ENCODE measurements around the gene INSL6. TPM values are rescaled to one million over a fixed set of nuclear protein-coding genes. Genes with fewer than 3 reads are reported as not detected.

INSL6 gene
- polyA plus RNA-seq, 4 donors: 0.19 to 1.3 (median 0.41) TPM

Other genes with a start within 250 kb of the INSL6 start
- 10 to 100 TPM; 11.8 to 17.2 (median 14.7) TPM for gene JAK2, start 200.4 kb downstream of the INSL6 start, polyA plus RNA-seq (ENCODE audit: insufficient read length in 4 of 4)
- gene INSL4, start 45.8 kb upstream of the INSL6 start, polyA plus RNA-seq (ENCODE audit: insufficient read length in 4 of 4): not detected
- 1 to 10 TPM; 3.0 to 4.3 (median 3.6) TPM for gene RLN2, start 119.1 kb upstream of the INSL6 start, polyA plus RNA-seq (ENCODE audit: insufficient read length in 4 of 4)
- gene RLN1, start 154.2 kb upstream of the INSL6 start, polyA plus RNA-seq (ENCODE audit: insufficient read length in 4 of 4): under 1 TPM; 0.41 to 0.89 (median 0.61) TPM

All from left renal cortex interstitium (tissue), 4 donors.